Measurements from ENCODE around the gene DHFR.

- TF ChIP-seq CTCF (IDR thresholded peaks at IDR 0.05; ENCODE audit: low read depth, low read length) (no peak), POLR2A (IDR thresholded peaks at IDR 0.05; ENCODE audit: extremely low read depth, insufficient read length) (no peak)
These were observed 77.1 kb downstream of the DHFR start for GRCh38 chr5:80577707-80578106.
